Activated CD4-positive, alpha-beta T cell treated with anti-CD3 and anti-CD28 coated beads, Interleukin-2, amount 10 ng/mL, durations not matched to agents 24 days and 14 days (primary cell): ENCODE data around the gene EDIL3. TPM values are rescaled to one million over a fixed set of nuclear protein-coding genes. Genes with fewer than 3 reads are reported as not detected.

Experiments used
- DNase-seq: peaks from one replicate; pipeline ENCODE4 v3.0.0; 2022
- H3K27ac Mint-ChIP-seq: one replicate; pipeline ENCODE4 v1.8.0; 2022; ENCODE audit warnings: mild to moderate bottlenecking, mixed read lengths
- H3K27me3 Mint-ChIP-seq: one replicate; pipeline ENCODE4 v1.8.0; 2022; ENCODE audit warnings: mixed read lengths
- H3K36me3 Mint-ChIP-seq: one replicate; pipeline ENCODE4 v1.8.0; 2022; ENCODE audit warnings: low read depth, mild to moderate bottlenecking, mixed read lengths
- H3K4me1 Mint-ChIP-seq: one replicate; pipeline ENCODE4 v1.8.0; 2021; ENCODE audit warnings: mixed read lengths
- H3K4me3 Mint-ChIP-seq: one replicate; pipeline ENCODE4 v1.8.0; 2022; ENCODE audit warnings: mild to moderate bottlenecking, moderate library complexity, mixed read lengths
- H3K9me3 Mint-ChIP-seq: one replicate; pipeline ENCODE4 v1.8.0; 2021; ENCODE audit warnings: mixed read lengths
- intact Hi-C: fragments of 100-400 bp; cut with micrococcal nuclease; formaldehyde crosslinking; loops from one replicate; pipeline ENCODE4 v1.15.1; 2023
- total RNA-seq: library from RNA; stranded (reverse); gene quantifications from 2 replicates; pipeline ENCODE4 v1.2.3, GENCODE V29; 2022

Gene EDIL3
- total RNA-seq, 1 donor from 2014 or later = not detected

GRCh38 chr5:84383816-84384603, 670 bp downstream of the EDIL3 start:
- Mint-ChIP-seq H3K4me3 (no peak overlapping the region), H3K36me3 (no peaks in the 10 kb centered on the region), H3K27ac (no peak overlapping the region), H3K9me3 (no peaks in the 10 kb centered on the region), H3K27me3 (peaks cover 45% of the 10 kb centered on the region), H3K4me1 (peaks cover 10% of the 10 kb centered on the region)
- DNase-seq = no peak
- intact Hi-C loops = no loop called here

- no peak for DNase-seq
- Mint-ChIP-seq H3K9me3 (no peaks in the 10 kb centered on the region), H3K36me3 (no peaks in the 10 kb centered on the region), H3K27ac (no peak overlapping the region), H3K4me1 (peaks cover 10% of the 10 kb centered on the region), H3K27me3 (peaks cover 45% of the 10 kb centered on the region), H3K4me3 (no peak overlapping the region)
- intact Hi-C loops = no loop called here
Measured at GRCh38 chr5:84383296-84383815, 1.3 kb downstream of the EDIL3 start.

DNA sequence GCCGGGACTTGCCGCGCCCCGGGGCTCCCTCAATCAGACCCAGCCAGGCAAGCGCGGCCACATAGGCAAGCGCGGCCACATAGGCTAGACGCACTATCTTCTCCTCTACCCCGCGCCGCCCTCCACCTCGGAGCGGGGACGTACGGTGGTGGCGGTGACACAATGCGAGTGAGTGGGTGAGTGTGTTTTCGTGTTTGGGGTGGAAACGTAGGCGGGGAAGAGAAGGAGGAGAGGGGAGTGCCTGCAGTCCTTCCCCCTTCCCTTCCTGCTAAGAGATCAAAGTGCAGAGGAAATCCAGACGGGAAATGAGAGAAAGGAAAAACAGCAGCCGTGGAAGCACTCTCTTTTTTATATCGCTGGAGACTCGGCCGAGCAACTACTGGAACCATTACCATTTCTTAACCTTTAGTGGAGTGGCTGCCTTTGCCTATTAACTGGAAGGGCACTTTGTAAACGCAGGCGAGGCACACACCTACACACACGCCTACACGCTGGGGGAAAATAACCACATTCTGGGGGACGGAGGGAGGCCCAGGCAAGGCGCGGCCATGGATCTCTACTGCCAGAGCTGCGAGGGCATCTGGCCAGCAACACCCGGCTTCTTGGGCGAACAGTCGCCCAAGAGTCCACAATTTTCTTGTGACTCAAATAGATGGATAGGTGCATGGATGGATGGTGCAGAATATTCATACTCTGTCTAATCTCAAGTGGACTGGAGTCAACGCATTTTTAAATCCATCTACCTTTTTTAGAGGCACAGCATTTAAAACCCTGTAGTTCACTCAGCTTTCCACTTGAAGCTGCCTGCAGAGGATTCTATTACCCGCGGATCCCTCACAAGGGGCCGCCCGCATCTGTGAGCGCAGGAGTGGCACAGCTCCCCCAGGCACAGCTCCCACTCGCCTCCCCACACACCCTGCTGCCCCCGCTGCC, 2.1 kb downstream of the EDIL3 start:
- H3K4me3 Mint-ChIP-seq = peak overlapping the region; percentile 39
- H3K36me3 Mint-ChIP-seq = no peaks in the 10 kb centered on the region
- H3K9me3 Mint-ChIP-seq = no peaks in the 10 kb centered on the region
- DNase-seq = no peak
- intact Hi-C loops = no loop called here
- peaks cover 45% of the 10 kb centered on the region for H3K27me3 Mint-ChIP-seq
- no peak overlapping the region for H3K27ac Mint-ChIP-seq
- peaks cover 10% of the 10 kb centered on the region for H3K4me1 Mint-ChIP-seq

DNA sequence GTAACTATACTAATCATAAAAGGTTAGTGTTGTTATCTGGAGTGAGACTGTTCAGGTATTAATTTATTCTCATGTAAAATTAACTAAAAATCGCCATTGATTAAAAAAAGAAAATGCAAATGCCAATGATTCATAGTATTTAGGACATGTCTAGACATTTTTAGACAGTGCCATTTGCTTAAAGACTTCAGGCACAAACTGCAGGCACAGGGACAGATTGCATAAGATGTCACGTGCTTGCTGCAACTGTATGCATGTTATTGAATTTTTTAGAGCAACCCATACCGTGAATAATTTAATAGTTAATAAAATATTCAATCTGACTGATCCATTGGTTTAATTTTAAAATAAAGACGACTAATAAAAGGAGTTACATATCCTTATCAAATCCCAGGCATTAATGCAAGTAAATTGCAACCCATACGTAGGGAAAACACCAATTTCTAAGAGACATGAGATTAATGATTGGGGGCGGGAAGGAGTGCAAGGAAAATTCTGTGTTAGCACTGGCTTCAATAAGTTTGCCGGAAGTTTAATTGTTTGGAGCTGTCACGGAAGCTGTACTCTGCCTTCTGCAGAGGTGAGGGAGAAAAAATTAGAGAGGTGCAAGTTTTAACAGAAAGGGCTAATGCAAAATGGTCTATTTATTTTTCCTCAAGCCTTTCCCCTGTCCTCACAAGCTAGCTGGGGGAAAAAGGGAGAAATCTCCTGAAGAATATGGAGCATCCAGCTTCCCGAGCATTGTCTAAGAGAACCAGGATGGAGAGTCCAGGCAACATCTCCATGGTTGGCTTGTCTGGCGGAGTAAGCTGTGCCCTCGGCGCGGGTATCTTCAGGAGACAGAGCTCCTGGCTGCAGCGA, 2.9 kb downstream of the EDIL3 start:
- H3K9me3 Mint-ChIP-seq = no peaks in the 10 kb centered on the region
- H3K36me3 Mint-ChIP-seq = no peaks in the 10 kb centered on the region
- H3K4me3 Mint-ChIP-seq = peak overlapping the region; percentile 39
- no peak for DNase-seq
- H3K27me3 Mint-ChIP-seq = peaks cover 43% of the 10 kb centered on the region
- peaks cover 10% of the 10 kb centered on the region for H3K4me1 Mint-ChIP-seq
- no peak overlapping the region for H3K27ac Mint-ChIP-seq
- intact Hi-C loops = no loop called here

GRCh38 chr5:84379749-84380148, 4.9 kb downstream of the EDIL3 start:
- H3K27me3 Mint-ChIP-seq = peaks cover 24% of the 10 kb centered on the region
- no peaks in the 10 kb centered on the region for H3K9me3 Mint-ChIP-seq
- intact Hi-C loops = no loop called here
- DNase-seq = no peak
- H3K4me1 Mint-ChIP-seq = peaks cover 10% of the 10 kb centered on the region
- H3K36me3 Mint-ChIP-seq = no peaks in the 10 kb centered on the region
- no peak overlapping the region for H3K27ac Mint-ChIP-seq
- H3K4me3 Mint-ChIP-seq = no peak overlapping the region

GRCh38 chr5:84378961-84379360, 5.7 kb downstream of the EDIL3 start:
- no peak overlapping the region for H3K4me3 Mint-ChIP-seq

GRCh38 chr5:84378420-84378819, 6.3 kb downstream of the EDIL3 start:
- DNase-seq = no peak
- peaks cover 6% of the 10 kb centered on the region for H3K4me1 Mint-ChIP-seq
- peaks cover 17% of the 10 kb centered on the region for H3K27me3 Mint-ChIP-seq
- no peaks in the 10 kb centered on the region for H3K36me3 Mint-ChIP-seq
- H3K27ac Mint-ChIP-seq = no peak overlapping the region
- H3K4me3 Mint-ChIP-seq = no peak overlapping the region
- intact Hi-C loops = no loop called here
- H3K9me3 Mint-ChIP-seq = no peaks in the 10 kb centered on the region

More at GRCh38 chr5:84378961-84379360, 5.7 kb downstream of the EDIL3 start:
- intact Hi-C loops = no loop called here
- Mint-ChIP-seq H3K9me3 (no peaks in the 10 kb centered on the region), H3K4me1 (peaks cover 8% of the 10 kb centered on the region), H3K36me3 (no peaks in the 10 kb centered on the region), H3K27ac (no peak overlapping the region), H3K27me3 (peaks cover 21% of the 10 kb centered on the region)
- no peak for DNase-seq

- no peak overlapping the region for H3K4me3 Mint-ChIP-seq
- H3K4me1 Mint-ChIP-seq = no peaks in the 10 kb centered on the region
- no peaks in the 10 kb centered on the region for H3K36me3 Mint-ChIP-seq
- no peaks in the 10 kb centered on the region for H3K9me3 Mint-ChIP-seq
- H3K27ac Mint-ChIP-seq = no peak overlapping the region
- no peaks in the 10 kb centered on the region for H3K27me3 Mint-ChIP-seq
- DNase-seq = no peak
- intact Hi-C loops = no loop called here
Measured at GRCh38 chr5:84376346-84376745, 8.3 kb downstream of the EDIL3 start.

- no peaks in the 10 kb centered on the region for H3K4me1 Mint-ChIP-seq
- intact Hi-C loops = no loop called here
- H3K27me3 Mint-ChIP-seq = no peaks in the 10 kb centered on the region
- H3K9me3 Mint-ChIP-seq = no peaks in the 10 kb centered on the region
- no peaks in the 10 kb centered on the region for H3K36me3 Mint-ChIP-seq
- DNase-seq = no peak
- H3K4me3 Mint-ChIP-seq = no peak overlapping the region
- H3K27ac Mint-ChIP-seq = no peak overlapping the region
Measured at GRCh38 chr5:84374568-84374967, 10.1 kb downstream of the EDIL3 start.

- Mint-ChIP-seq H3K4me3 (no peak overlapping the region), H3K27ac (no peak overlapping the region), H3K36me3 (no peaks in the 10 kb centered on the region), H3K27me3 (no peaks in the 10 kb centered on the region), H3K9me3 (no peaks in the 10 kb centered on the region), H3K4me1 (no peaks in the 10 kb centered on the region)
- intact Hi-C loops = no loop called here
- no peak for DNase-seq
Measured at GRCh38 chr5:84373506-84373905, 11.2 kb downstream of the EDIL3 start.

- intact Hi-C loops = no loop called here
- no peaks in the 10 kb centered on the region for H3K27me3 Mint-ChIP-seq
Measured at GRCh38 chr5:84372066-84372695, 12.5 kb downstream of the EDIL3 start.

GRCh38 chr5:84370176-84370575, 14.5 kb downstream of the EDIL3 start:
- no peaks in the 10 kb centered on the region for H3K27me3 Mint-ChIP-seq
- no peaks in the 10 kb centered on the region for H3K36me3 Mint-ChIP-seq
- H3K9me3 Mint-ChIP-seq = no peaks in the 10 kb centered on the region
- DNase-seq = no peak
- H3K4me3 Mint-ChIP-seq = no peak overlapping the region
- intact Hi-C loops = no loop called here
- no peaks in the 10 kb centered on the region for H3K4me1 Mint-ChIP-seq
- no peak overlapping the region for H3K27ac Mint-ChIP-seq

More at GRCh38 chr5:84372066-84372695, 12.5 kb downstream of the EDIL3 start:
- H3K36me3 Mint-ChIP-seq = no peaks in the 10 kb centered on the region
- H3K4me1 Mint-ChIP-seq = no peaks in the 10 kb centered on the region
- DNase-seq = no peak
- no peaks in the 10 kb centered on the region for H3K9me3 Mint-ChIP-seq
- H3K27ac Mint-ChIP-seq = no peak overlapping the region
- no peak overlapping the region for H3K4me3 Mint-ChIP-seq

DNA sequence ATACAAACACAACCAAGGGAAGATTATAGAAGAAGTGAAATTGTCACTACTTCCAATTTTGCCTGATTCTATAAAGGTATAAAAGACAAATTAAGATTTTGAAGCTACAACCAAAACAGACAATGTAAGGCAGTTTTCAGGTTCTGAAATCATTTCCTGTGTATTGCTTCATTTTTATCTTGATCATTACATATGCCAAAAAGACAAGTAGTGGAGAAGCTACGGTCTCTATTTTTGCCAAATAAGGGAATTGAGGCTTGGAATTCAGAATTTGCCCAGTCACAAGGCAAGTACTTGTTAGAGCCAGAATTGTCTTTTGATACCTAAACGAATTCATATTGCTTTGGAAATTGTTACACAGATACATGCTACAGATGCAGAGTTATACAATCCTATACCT, 20.6 kb downstream of the EDIL3 start:
- H3K27ac Mint-ChIP-seq = no peak overlapping the region
- no peaks in the 10 kb centered on the region for H3K36me3 Mint-ChIP-seq
- no peaks in the 10 kb centered on the region for H3K4me1 Mint-ChIP-seq
- no peak for DNase-seq
- H3K9me3 Mint-ChIP-seq = no peaks in the 10 kb centered on the region
- H3K4me3 Mint-ChIP-seq = no peak overlapping the region
- intact Hi-C loops = no loop called here
- no peaks in the 10 kb centered on the region for H3K27me3 Mint-ChIP-seq
